ENCODE data around the gene GTF2A1L. TPM values are rescaled to one million over a fixed set of nuclear protein-coding genes. Genes with fewer than 3 reads are reported as not detected.

Gene GTF2A1L
- total and polyA plus RNA-seq, 8 donors, result 0.34 to 0.98 (median 0.68) TPM; not detected in 3

DNA sequence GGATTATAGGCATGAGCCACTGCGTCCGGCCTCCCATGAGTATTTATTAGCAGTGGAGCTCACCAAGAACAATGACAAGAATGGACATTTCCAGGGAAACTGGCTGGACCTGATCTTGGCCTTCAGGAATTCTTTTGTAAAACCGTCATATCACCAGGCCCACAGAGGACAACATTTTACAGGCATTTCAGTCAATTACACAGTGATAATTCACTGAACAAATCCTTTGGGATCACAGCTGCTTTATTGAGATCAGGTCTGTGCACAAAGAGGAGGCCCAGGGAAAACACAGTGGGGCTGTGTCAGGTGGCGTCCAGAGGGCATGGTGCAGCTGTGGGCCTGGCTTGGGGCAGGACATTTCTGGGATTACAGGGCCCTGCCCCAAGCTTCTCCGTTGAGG is 30.1 kb upstream of the GTF2A1L start:
- Histone ChIP-seq H3K36me3 (no peaks in the 10 kb centered on the region), H3K27ac (no peak overlapping the region), H3K9me3 (no peaks in the 10 kb centered on the region), H3K4me3 (no peak overlapping the region), H3K4me1 (peaks cover 0 to 6% of the 10 kb centered on the region in 2 donors), H3K27me3 (no peaks in the 10 kb centered on the region)
- no peak for ATAC-seq
- intact Hi-C loops (cut with DNase I), result no loop called here
- TF ChIP-seq, protein P1, sequence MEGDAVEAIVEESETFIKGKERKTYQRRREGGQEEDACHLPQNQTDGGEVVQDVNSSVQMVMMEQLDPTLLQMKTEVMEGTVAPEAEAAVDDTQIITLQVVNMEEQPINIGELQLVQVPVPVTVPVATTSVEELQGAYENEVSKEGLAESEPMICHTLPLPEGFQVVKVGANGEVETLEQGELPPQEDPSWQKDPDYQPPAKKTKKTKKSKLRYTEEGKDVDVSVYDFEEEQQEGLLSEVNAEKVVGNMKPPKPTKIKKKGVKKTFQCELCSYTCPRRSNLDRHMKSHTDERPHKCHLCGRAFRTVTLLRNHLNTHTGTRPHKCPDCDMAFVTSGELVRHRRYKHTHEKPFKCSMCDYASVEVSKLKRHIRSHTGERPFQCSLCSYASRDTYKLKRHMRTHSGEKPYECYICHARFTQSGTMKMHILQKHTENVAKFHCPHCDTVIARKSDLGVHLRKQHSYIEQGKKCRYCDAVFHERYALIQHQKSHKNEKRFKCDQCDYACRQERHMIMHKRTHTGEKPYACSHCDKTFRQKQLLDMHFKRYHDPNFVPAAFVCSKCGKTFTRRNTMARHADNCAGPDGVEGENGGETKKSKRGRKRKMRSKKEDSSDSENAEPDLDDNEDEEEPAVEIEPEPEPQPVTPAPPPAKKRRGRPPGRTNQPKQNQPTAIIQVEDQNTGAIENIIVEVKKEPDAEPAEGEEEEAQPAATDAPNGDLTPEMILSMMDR (IDR thresholded peaks at IDR 0.05), result no peak
- DNase-seq, result no peak

DNA sequence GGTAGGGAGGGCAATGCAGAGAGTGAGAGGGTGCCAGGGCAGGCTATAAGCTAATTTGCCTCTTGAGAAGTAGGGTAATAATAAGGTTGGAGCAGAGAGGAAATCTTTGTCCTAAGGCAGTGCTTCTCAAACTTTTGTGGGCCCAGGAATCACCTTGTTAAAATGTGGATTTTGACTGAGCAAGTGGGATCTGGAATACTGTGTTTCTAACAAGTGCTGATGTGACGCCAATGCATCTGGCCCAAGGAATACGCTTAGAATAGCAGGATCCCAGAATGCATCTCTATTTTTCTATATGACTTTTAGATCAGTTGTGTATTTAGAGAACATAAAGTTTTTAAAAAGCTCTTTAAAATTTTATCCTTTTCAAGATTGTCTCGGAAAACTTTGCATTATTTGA is 29.7 kb upstream of the GTF2A1L start:
- TF ChIP-seq, protein P1 (IDR thresholded peaks at IDR 0.05), result no peak
- Histone ChIP-seq H3K9me3 (no peaks in the 10 kb centered on the region), H3K27ac (no peak overlapping the region), H3K4me1 (peaks cover 0 to 6% of the 10 kb centered on the region in 2 donors), H3K4me3 (no peak overlapping the region), H3K36me3 (no peaks in the 10 kb centered on the region), H3K27me3 (no peaks in the 10 kb centered on the region)
- intact Hi-C loops (cut with DNase I), result no loop called here
- no peak for ATAC-seq
- DNase-seq, result no peak

DNA sequence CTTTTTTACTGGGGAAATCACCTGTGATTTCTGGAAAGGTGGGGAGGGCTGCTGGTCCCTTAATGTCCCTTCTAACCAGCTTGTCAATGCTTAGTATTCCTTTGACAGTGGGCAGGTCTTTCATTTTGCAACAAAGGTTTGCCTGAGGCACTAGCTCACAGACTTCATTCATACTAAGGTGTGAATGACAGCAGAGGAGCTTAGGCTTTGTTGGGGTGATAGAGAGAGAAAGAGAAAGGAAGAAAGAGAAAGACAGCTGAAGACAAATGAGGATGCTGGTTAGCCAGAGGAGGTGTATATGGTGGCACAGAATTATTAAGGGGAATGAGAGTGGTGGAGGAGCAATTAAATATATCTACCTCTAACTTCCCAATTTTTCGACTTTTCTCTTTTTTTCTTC is 28.9 kb upstream of the GTF2A1L start:
- DNase-seq, result no peak
- Histone ChIP-seq H3K4me3 (no peak overlapping the region), H3K27me3 (no peaks in the 10 kb centered on the region), H3K36me3 (no peaks in the 10 kb centered on the region), H3K27ac (no peak overlapping the region), H3K4me1 (peaks cover 0 to 6% of the 10 kb centered on the region in 2 donors), H3K9me3 (no peaks in the 10 kb centered on the region)
- ATAC-seq, result no peak
- intact Hi-C loops (cut with DNase I), result no loop called here
- TF ChIP-seq, protein P1 (IDR thresholded peaks at IDR 0.05), result no peak

DNA sequence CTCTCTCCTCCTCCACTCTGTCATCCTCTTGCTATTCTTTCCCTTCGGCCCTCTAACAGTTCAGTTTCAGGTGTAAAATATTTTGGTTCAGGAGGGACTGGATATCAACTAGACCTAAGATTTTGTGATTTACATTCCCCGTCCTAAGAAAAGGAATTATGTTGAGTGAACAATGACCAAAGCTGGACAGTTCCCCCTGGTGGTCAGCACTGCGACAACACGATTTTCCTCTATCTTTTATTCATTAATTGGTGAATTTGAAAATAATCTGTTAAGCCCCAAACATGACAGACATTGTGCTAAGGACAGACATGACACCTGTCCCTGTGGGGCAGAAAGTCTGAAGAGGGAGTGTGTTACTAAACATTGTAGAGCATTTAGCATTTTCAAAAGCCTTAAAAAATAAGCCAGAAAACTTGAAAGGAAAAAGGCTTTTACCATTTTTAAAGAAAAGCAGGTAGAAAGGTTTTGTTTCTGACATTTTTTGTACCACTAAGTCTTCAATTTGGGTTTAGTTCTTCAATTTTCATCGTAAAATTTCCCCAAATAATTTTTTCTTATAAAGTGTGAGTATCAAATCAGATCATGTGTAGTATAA is 28.4 kb upstream of the GTF2A1L start:
- H3K27ac ChIP-seq, result no peak overlapping the region
- ATAC-seq, result peak; percentile 77
- no peaks in the 10 kb centered on the region for H3K27me3 ChIP-seq
- H3K9me3 ChIP-seq, result no peaks in the 10 kb centered on the region
- TF ChIP-seq, protein P1 (IDR thresholded peaks at IDR 0.05), result peak; percentile 16 to 67
- intact Hi-C loops (cut with DNase I), result no loop called here
- H3K4me1 ChIP-seq, result peaks cover 0 to 6% of the 10 kb centered on the region in 2 donors
- DNase-seq, result peak in 2 of 4 donors; percentile 35 to 61
- no peak overlapping the region for H3K4me3 ChIP-seq
- H3K36me3 ChIP-seq, result no peaks in the 10 kb centered on the region

DNA sequence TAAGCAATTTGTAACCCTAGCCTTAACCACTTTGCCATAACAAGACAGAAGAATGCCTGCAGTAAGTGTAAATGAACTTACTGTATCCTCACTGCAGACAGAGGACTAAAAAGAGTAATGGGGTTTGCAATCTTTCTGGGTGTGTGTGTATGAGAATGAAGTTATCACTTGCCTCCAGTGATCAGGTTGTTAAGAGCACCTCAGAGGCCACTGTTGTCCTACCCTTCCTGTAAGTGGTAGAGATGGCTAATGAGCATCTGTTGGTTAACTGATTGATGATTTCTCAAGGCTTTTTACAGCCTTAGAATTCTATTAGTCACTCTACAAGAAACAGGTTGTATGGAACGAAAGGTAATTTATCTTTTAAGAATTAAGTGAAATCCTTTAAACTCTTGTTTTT is 27.6 kb upstream of the GTF2A1L start:
- ATAC-seq (no peak), DNase-seq (no peak)
- no peaks in the 10 kb centered on the region for H3K36me3 ChIP-seq
- TF ChIP-seq, protein P1 (IDR thresholded peaks at IDR 0.05), result no peak
- no peaks in the 10 kb centered on the region for H3K27me3 ChIP-seq
- no peak overlapping the region for H3K4me3 ChIP-seq
- peaks cover 0 to 6% of the 10 kb centered on the region in 2 donors for H3K4me1 ChIP-seq
- intact Hi-C loops (cut with DNase I), result no loop called here
- no peaks in the 10 kb centered on the region for H3K9me3 ChIP-seq
- H3K27ac ChIP-seq, result no peak overlapping the region

Data from left lung (tissue), 10 donors.